ENCODE data around the gene RNF167.

Gene RNF167

GRCh38 chr17:4958102-4958501, 18.0 kb downstream of the RNF167 start:
- DNase-seq = no peak

- no peak for DNase-seq
These were observed 19.3 kb downstream of the RNF167 start for GRCh38 chr17:4959261-4959965.

GRCh38 chr17:4960279-4960922, 20.3 kb downstream of the RNF167 start:
- no peak for DNase-seq

- DNase-seq = no peak
These were observed 25.4 kb downstream of the RNF167 start for GRCh38 chr17:4965311-4965986.

GRCh38 chr17:4966844-4967538, 26.9 kb downstream of the RNF167 start:
- peak; percentile 99 for DNase-seq

- DNase-seq = peak; percentile 96
These were observed 27.7 kb downstream of the RNF167 start, which contains the start of gene SPAG7 for GRCh38 chr17:4967539-4968485. TSS of gene SPAG7 (minus strand) at chr17:4967817. CDS start at chr17:4967804, 13 bp downstream.

- no peak for DNase-seq
These were observed 28.5 kb downstream of the RNF167 start for GRCh38 chr17:4968486-4969046.

- no peak for DNase-seq
These were observed 29.0 kb downstream of the RNF167 start for GRCh38 chr17:4969047-4969550.

GRCh38 chr17:4969551-4970173, 29.6 kb downstream of the RNF167 start:
- no peak for DNase-seq

GRCh38 chr17:4970273-4970672, 30.2 kb downstream of the RNF167 start:
- no peak for DNase-seq

- no peak for DNase-seq
These were observed 31.8 kb downstream of the RNF167 start for GRCh38 chr17:4971826-4972225.

- no peak for DNase-seq
These were observed 32.3 kb downstream of the RNF167 start for GRCh38 chr17:4972322-4972721.

GRCh38 chr17:4972752-4973151, 32.7 kb downstream of the RNF167 start:
- no peak for DNase-seq

GRCh38 chr17:4973256-4974114, 33.4 kb downstream of the RNF167 start:
- no peak for DNase-seq

- no peak for DNase-seq
These were observed 34.1 kb downstream of the RNF167 start for GRCh38 chr17:4974115-4974670.

GRCh38 chr17:4978726-4979125, 38.7 kb downstream of the RNF167 start:
- DNase-seq = no peak

- peak; percentile 78 for DNase-seq
These were observed 40.7 kb downstream of the RNF167 start for GRCh38 chr17:4980644-4981216.

- no peak for DNase-seq
These were observed 42.2 kb downstream of the RNF167 start for GRCh38 chr17:4982305-4982704.

- DNase-seq = no peak
These were observed 46.3 kb downstream of the RNF167 start for GRCh38 chr17:4986403-4986802.

Data from CD4-positive, alpha-beta T cell treated with Interleukin-10 for 1 hour (primary cell).